Measurements from ENCODE around the gene MBTPS1. TPM values are rescaled to one million over a fixed set of nuclear protein-coding genes. Genes with fewer than 3 reads are reported as not detected.

The MBTPS1 gene
- total and polyA plus RNA-seq, 4 donors, result 21.1 to 65.0 (median 30.8) TPM

GRCh38 chr16:84132527-84133285, 16.0 kb upstream of the MBTPS1 start:
- Histone ChIP-seq H3K27ac (ENCODE audit: low read depth in 1 of 2, low read length in 2 of 2) (no peak overlapping the region), H3K27me3 (ENCODE audit: control insufficient read depth in 4 of 4, insufficient read depth in 4 of 4, low read length in 3 of 4) (no peaks in the 10 kb centered on the region), H3K9ac (ENCODE audit: low read depth in 1 of 2, low read length in 2 of 2) (no peak overlapping the region), H3K9me3 (ENCODE audit: control insufficient read depth in 4 of 4, low read length in 3 of 4) (no peaks in the 10 kb centered on the region), H3K4me1 (ENCODE audit: control insufficient read depth in 4 of 4, insufficient read depth in 4 of 4, low read length in 3 of 4) (no peaks in the 10 kb centered on the region), H3K36me3 (ENCODE audit: control insufficient read depth in 4 of 4, insufficient read depth in 3 of 4, low read depth in 1 of 4, low read length in 3 of 4) (peaks cover 0 to 17% (median 8%) of the 10 kb centered on the region in 4 donors), H3K4me3 (ENCODE audit: low read depth in 1 of 3, low read length in 3 of 3) (no peak overlapping the region)
- DNase-seq (ENCODE audit: low spot score), result no peak
- 87% methylated on average over 7 of the region's 7 CpGs for whole genome bisulfite sequencing
- TF ChIP-seq EGR1 (IDR thresholded peaks at IDR 0.05; ENCODE audit: low read depth in 2 of 2) (no peak), ATF3 (IDR thresholded peaks at IDR 0.05) (no peak), MAX (IDR thresholded peaks at IDR 0.05) (no peak), TAF1 (conservative IDR thresholded peaks at IDR 0.05) (no peak), HNF4A (conservative IDR thresholded peaks at IDR 0.05) (no peak)
- TF ChIP-seq, protein P1, sequence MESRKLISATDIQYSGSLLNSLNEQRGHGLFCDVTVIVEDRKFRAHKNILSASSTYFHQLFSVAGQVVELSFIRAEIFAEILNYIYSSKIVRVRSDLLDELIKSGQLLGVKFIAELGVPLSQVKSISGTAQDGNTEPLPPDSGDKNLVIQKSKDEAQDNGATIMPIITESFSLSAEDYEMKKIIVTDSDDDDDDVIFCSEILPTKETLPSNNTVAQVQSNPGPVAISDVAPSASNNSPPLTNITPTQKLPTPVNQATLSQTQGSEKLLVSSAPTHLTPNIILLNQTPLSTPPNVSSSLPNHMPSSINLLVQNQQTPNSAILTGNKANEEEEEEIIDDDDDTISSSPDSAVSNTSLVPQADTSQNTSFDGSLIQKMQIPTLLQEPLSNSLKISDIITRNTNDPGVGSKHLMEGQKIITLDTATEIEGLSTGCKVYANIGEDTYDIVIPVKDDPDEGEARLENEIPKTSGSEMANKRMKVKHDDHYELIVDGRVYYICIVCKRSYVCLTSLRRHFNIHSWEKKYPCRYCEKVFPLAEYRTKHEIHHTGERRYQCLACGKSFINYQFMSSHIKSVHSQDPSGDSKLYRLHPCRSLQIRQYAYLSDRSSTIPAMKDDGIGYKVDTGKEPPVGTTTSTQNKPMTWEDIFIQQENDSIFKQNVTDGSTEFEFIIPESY (IDR thresholded peaks at IDR 0.05), result no peak

GRCh38 chr16:84131117-84131516, 14.4 kb upstream of the MBTPS1 start:
- no peak for TF ChIP-seq SP1 (IDR thresholded peaks at IDR 0.05)
- TF ChIP-seq NR2F2 (IDR thresholded peaks at IDR 0.05), result no peak
- TF ChIP-seq GABPA (IDR thresholded peaks at IDR 0.05 in 1 of 2, conservative IDR thresholded peaks at IDR 0.05 in 1 of 2), result no peak
- Histone ChIP-seq H3K36me3 (ENCODE audit: control insufficient read depth in 4 of 4, insufficient read depth in 3 of 4, low read depth in 1 of 4, low read length in 3 of 4) (peaks cover 0 to 17% (median 8%) of the 10 kb centered on the region in 4 donors), H3K4me1 (ENCODE audit: control insufficient read depth in 4 of 4, insufficient read depth in 4 of 4, low read length in 3 of 4) (no peaks in the 10 kb centered on the region), H3K4me3 (ENCODE audit: low read depth in 1 of 3, low read length in 3 of 3) (no peak overlapping the region), H3K9ac (ENCODE audit: low read depth in 1 of 2, low read length in 2 of 2) (no peak overlapping the region), H3K27ac (ENCODE audit: low read depth in 1 of 2, low read length in 2 of 2) (no peak overlapping the region), H3K9me3 (ENCODE audit: control insufficient read depth in 4 of 4, low read length in 3 of 4) (no peaks in the 10 kb centered on the region), H3K27me3 (ENCODE audit: control insufficient read depth in 4 of 4, insufficient read depth in 4 of 4, low read length in 3 of 4) (no peaks in the 10 kb centered on the region)
- DNase-seq (ENCODE audit: low spot score), result no peak
- WGBS, result 95% methylated on average over 5 of the region's 5 CpGs

GRCh38 chr16:84124257-84125073, 7.7 kb upstream of the MBTPS1 start:
- no peaks in the 10 kb centered on the region for H3K9me3 ChIP-seq (ENCODE audit: control insufficient read depth in 4 of 4, low read length in 3 of 4)
- WGBS, result 91% methylated on average over 7 of the region's 7 CpGs
- no peak overlapping the region for H3K4me3 ChIP-seq (ENCODE audit: low read depth in 1 of 3, low read length in 3 of 3)
- DNase-seq (ENCODE audit: low spot score), result no peak
- peaks cover 0 to 6% (median 3%) of the 10 kb centered on the region in 4 donors for H3K36me3 ChIP-seq (ENCODE audit: control insufficient read depth in 4 of 4, insufficient read depth in 3 of 4, low read depth in 1 of 4, low read length in 3 of 4)
- no peak overlapping the region for H3K27ac ChIP-seq (ENCODE audit: low read depth in 1 of 2, low read length in 2 of 2)
- H3K9ac ChIP-seq (ENCODE audit: low read depth in 1 of 2, low read length in 2 of 2), result no peak overlapping the region
- H3K4me1 ChIP-seq (ENCODE audit: control insufficient read depth in 4 of 4, insufficient read depth in 4 of 4, low read length in 3 of 4), result no peaks in the 10 kb centered on the region
- no peaks in the 10 kb centered on the region for H3K27me3 ChIP-seq (ENCODE audit: control insufficient read depth in 4 of 4, insufficient read depth in 4 of 4, low read length in 3 of 4)
- TF ChIP-seq RXRA (IDR thresholded peaks at IDR 0.05), result no peak
- no peak for TF ChIP-seq GABPA (IDR thresholded peaks at IDR 0.05 in 1 of 2, conservative IDR thresholded peaks at IDR 0.05 in 1 of 2)
- TF ChIP-seq, protein P1 (IDR thresholded peaks at IDR 0.05), result no peak
- TF ChIP-seq, protein P2, sequence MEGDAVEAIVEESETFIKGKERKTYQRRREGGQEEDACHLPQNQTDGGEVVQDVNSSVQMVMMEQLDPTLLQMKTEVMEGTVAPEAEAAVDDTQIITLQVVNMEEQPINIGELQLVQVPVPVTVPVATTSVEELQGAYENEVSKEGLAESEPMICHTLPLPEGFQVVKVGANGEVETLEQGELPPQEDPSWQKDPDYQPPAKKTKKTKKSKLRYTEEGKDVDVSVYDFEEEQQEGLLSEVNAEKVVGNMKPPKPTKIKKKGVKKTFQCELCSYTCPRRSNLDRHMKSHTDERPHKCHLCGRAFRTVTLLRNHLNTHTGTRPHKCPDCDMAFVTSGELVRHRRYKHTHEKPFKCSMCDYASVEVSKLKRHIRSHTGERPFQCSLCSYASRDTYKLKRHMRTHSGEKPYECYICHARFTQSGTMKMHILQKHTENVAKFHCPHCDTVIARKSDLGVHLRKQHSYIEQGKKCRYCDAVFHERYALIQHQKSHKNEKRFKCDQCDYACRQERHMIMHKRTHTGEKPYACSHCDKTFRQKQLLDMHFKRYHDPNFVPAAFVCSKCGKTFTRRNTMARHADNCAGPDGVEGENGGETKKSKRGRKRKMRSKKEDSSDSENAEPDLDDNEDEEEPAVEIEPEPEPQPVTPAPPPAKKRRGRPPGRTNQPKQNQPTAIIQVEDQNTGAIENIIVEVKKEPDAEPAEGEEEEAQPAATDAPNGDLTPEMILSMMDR (IDR thresholded peaks at IDR 0.05; ENCODE audit: low read depth, low read length, missing input control), result no peak
- TF ChIP-seq NR2F2 (IDR thresholded peaks at IDR 0.05), result no peak
- no peak for TF ChIP-seq SP1 (IDR thresholded peaks at IDR 0.05)
- no peak for TF ChIP-seq HNF4G (IDR thresholded peaks at IDR 0.05)
- TF ChIP-seq HNF4A (conservative IDR thresholded peaks at IDR 0.05), result no peak
- TF ChIP-seq ATF3 (IDR thresholded peaks at IDR 0.05), result no peak
- no peak for TF ChIP-seq EGR1 (IDR thresholded peaks at IDR 0.05; ENCODE audit: low read depth in 2 of 2)
- no peak for TF ChIP-seq YY1 (IDR thresholded peaks at IDR 0.05)
- no peak for TF ChIP-seq FOXA2 (IDR thresholded peaks at IDR 0.05)
- TF ChIP-seq MAX (IDR thresholded peaks at IDR 0.05), result no peak

Data from liver (tissue), 9 donors.